PFSK-1 (cell line): ENCODE data around the gene SNX9.

ENCODE experiments used
- FOXP2 ChIP-seq: optimal IDR thresholded peaks from 2 replicates; pipeline ENCODE3; 2011; ENCODE audit warnings: borderline replicate concordance, control low read depth, inconsistent platforms; ENCODE audit not compliant: insufficient read depth; ENCODE audit errors: extremely low read length, extremely low read depth
- POLR2AphosphoS5 ChIP-seq: IDR thresholded peaks from 2 replicates; pipeline ENCODE4 v1.6.1; 2012; ENCODE audit warnings: low read depth, mild to moderate bottlenecking, control low read depth, low read length, moderate library complexity
- SIN3A ChIP-seq: IDR thresholded peaks from 2 replicates; pipeline ENCODE4 v1.6.1; 2012; ENCODE audit warnings: mild to moderate bottlenecking, low read length, moderate library complexity, borderline replicate concordance; ENCODE audit not compliant: insufficient read depth
- TAF1 ChIP-seq: IDR thresholded peaks from 2 replicates; pipeline ENCODE4 v1.6.1; 2012; ENCODE audit warnings: low read length, control low read depth, borderline replicate concordance; ENCODE audit not compliant: insufficient read depth
- TF ChIP-seq, protein P1 (sequence below), 2 experiments: IDR thresholded peaks; 2 replicates each; pipeline versions ENCODE4 v1.6.1 to v1.8.0; 2011 to 2012; ENCODE audit warnings: low read depth in 2 of 2, low read length in 2 of 2, control low read depth in 1 of 2, inconsistent platforms in 1 of 2, mild to moderate bottlenecking in 1 of 2, moderate library complexity in 1 of 2; ENCODE audit not compliant: insufficient read depth in 1 of 2

The SNX9 gene

DNA sequence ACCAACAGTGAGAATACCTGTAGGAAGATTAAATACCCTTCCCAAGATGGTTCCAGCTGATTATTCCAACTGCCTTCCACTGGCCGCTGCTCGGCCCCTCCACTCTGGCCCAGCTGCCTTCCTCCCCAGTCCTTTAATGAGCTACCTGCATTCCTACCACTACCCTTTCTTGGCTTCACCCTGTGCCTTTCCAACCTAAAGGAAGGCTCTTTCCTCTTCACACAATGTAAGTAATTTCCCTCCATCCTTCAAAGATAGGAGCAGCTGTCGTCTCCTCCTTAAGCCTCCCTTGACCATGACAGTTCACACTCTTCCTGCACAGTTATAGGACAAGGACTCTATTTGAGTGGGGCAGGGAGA is 16.2 kb upstream of the SNX9 start:
- TF ChIP-seq SIN3A (no peak), FOXP2 (no peak), POLR2AphosphoS5 (no peak), TAF1 (no peak)
- TF ChIP-seq, protein P1, sequence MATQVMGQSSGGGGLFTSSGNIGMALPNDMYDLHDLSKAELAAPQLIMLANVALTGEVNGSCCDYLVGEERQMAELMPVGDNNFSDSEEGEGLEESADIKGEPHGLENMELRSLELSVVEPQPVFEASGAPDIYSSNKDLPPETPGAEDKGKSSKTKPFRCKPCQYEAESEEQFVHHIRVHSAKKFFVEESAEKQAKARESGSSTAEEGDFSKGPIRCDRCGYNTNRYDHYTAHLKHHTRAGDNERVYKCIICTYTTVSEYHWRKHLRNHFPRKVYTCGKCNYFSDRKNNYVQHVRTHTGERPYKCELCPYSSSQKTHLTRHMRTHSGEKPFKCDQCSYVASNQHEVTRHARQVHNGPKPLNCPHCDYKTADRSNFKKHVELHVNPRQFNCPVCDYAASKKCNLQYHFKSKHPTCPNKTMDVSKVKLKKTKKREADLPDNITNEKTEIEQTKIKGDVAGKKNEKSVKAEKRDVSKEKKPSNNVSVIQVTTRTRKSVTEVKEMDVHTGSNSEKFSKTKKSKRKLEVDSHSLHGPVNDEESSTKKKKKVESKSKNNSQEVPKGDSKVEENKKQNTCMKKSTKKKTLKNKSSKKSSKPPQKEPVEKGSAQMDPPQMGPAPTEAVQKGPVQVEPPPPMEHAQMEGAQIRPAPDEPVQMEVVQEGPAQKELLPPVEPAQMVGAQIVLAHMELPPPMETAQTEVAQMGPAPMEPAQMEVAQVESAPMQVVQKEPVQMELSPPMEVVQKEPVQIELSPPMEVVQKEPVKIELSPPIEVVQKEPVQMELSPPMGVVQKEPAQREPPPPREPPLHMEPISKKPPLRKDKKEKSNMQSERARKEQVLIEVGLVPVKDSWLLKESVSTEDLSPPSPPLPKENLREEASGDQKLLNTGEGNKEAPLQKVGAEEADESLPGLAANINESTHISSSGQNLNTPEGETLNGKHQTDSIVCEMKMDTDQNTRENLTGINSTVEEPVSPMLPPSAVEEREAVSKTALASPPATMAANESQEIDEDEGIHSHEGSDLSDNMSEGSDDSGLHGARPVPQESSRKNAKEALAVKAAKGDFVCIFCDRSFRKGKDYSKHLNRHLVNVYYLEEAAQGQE (IDR thresholded peaks at IDR 0.05; ENCODE audit: insufficient read depth in 1 of 2, low read depth in 2 of 2, low read length in 2 of 2) = no peak

DNA sequence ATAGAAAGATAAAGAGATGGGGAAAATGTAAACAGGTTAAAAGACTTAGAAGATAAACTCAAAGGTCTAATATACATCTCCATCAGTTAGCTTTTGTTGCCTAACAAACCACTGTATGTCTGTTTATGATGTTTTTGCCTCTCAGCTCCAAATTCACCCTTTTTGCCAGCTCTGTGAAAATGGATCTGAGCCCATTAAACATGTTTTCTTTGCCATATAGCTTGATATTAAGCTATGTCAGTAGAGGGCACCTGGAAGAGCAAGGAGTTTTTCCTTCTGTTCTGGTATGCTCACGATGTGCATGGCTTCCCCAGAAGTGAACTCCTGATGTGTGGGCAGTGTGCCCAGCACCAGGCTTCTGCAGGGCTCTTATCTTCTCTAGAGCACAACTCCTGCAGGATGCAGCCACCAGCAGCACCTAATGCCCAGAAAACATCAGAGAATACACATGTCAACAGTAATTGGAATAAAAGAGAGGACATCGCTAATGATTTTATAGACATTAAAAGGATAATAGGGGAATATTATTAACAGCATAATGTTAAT is 14.6 kb upstream of the SNX9 start:
- no peak for TF ChIP-seq TAF1
- no peak for TF ChIP-seq FOXP2
- TF ChIP-seq SIN3A = no peak
- TF ChIP-seq, protein P1 (IDR thresholded peaks at IDR 0.05; ENCODE audit: insufficient read depth in 1 of 2, low read depth in 2 of 2, low read length in 2 of 2) = no peak
- TF ChIP-seq POLR2AphosphoS5 = no peak

DNA sequence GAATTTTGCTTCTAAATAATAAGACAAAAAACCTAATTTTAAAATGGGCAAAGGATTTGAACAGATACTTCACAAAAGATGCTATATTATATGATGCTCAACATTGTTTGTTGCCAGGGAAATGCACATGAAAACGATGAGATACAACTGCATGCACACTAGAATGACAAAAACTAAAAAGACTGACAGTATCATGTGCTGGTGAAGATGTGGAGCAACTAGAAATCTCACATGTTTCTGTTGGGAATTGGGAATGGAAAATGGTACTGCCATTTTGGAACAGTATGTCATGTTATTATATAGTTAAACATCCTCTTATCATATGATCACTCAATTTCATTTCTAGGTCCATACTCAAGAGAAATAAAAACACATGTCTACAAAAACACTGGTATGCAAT is 13.4 kb upstream of the SNX9 start:
- no peak for TF ChIP-seq FOXP2
- TF ChIP-seq, protein P1 (IDR thresholded peaks at IDR 0.05; ENCODE audit: insufficient read depth in 1 of 2, low read depth in 2 of 2, low read length in 2 of 2) = no peak
- TF ChIP-seq SIN3A = no peak

DNA sequence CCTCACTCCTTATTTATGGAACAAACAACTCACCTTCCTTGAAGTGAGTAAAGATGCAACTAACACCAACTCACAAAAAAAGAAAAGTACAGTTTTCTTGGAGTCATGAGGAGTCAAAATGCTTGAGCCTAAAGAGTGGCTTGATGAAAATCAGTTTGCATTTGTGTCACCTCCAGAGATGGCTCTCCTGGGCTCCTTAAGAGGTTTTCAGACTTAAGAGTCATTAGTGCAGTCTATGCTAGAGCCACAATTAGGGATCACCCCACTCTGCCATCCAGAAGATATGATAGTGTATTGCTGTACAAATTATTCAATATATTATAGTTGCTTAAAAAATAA is 11.9 kb upstream of the SNX9 start:
- TF ChIP-seq, protein P1 (IDR thresholded peaks at IDR 0.05; ENCODE audit: insufficient read depth in 1 of 2, low read depth in 2 of 2, low read length in 2 of 2) = no peak
- no peak for TF ChIP-seq TAF1
- no peak for TF ChIP-seq POLR2AphosphoS5
- no peak for TF ChIP-seq FOXP2
- TF ChIP-seq SIN3A = no peak

DNA sequence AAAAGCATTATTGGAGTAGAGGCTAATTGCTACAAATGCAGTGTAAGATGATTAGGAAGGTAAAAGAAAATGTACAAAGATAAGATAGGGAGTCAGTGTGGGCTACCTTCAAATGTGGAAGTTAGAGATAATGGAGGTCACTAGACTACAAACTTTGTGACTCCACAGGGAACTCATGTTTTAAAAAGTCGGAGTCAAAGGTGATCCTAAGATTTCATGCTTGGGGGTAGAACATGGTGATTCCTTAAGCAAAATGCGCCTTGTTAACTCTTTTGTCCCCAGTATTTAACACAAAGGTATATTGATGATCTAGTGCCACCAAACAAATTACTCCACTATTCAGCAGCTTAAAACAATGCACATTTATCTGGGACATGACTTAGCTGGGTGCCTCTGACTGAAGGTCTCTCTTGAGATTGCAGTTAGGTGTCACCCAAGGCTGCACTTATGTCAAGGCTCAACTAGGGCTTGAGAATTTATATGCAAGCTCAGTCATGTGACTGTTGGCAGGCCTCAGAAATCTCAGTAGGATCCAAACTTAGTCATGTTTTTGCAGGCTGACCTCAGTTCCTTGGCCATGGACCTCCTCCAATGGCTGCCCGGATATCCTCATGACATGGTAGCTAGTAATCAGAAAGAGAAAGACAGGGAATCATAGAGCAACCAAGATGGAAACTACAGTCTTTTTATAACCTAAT is 11.4 kb upstream of the SNX9 start:
- TF ChIP-seq POLR2AphosphoS5 = no peak
- TF ChIP-seq FOXP2 = no peak
